SKM-1 (cell line): ENCODE results near the gene CHRNA7.
"Not testable (repeated sequence)": the region's sequence is repeated elsewhere in the genome, so short reads cannot be mapped to it uniquely, and the experiment has no call there.

Experiments
- DNase-seq: peaks from one replicate; lab custom pipeline; 2025; ENCODE audit not compliant: unreplicated experiment; lab: John Stamatoyannopoulos, UW

Gene CHRNA7

GRCh38 chr15:32166270-32166669, 136.0 kb downstream of the CHRNA7 start:
- not testable (repeated sequence) for DNase-seq

GRCh38 chr15:32167913-32168312, 137.6 kb downstream of the CHRNA7 start:
- DNase-seq: not testable (repeated sequence)

DNA sequence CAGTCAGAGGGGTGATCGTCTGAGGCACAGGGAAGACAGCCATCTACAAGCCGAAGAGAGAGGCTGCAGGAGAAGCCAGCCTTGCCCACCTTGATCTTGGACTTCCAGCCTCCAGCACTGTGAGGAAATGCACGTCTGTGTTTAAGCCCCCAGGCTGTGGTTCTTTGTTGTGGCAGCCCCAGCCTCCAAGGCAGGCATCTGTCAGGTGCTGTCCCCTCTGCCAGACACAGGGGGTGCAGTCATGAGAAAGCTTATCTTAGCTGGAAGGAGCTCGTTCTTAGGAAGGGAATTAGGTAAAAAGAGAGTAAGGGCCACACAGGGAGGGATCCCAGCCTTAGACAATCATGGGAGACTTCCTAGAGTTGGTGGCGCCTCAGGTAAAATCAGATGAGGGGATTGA, 150.3 kb downstream of the CHRNA7 start:
- not testable (repeated sequence) for DNase-seq

DNA sequence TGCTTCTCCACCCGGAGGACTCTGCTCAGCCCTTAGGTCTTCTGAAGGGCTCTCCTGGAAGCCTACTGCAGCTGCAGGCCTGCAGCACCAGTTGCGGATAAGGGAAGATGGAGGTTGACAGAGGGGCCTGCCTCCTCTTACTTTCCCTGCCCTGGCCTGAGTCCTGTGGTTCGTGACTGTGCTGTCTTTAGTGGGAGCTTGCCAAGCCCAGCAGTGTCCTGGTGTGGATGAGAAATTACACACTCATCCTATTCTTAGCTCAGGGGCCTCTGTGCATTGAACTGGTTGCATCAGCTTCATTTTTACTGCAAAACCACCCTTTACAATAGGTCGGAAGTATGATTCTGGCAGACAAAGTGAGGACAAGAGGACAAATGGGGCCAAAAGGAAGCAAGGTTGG, 163.5 kb downstream of the CHRNA7 start:
- not testable (repeated sequence) for DNase-seq

DNA sequence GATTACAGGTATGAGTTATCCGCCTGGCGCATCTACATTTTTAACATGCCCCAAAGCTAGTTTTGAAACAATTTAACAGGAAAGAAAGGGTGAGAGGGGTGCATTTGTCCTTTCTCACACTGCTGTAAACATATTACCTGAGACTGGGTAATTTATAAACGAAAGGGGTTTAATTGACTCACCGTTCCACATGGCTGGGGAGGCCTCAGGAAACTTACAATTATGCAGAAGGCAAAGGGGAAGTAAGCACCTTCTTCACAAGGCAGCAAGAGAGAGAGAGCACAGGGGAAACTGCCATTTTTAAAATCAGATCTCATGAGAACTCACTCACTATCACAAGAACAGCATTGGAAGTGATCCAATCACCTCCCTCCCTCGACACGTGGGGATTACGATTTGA, 165.9 kb downstream of the CHRNA7 start:
- DNase-seq: not testable (repeated sequence)

- DNase-seq: not testable (repeated sequence)
Measured at GRCh38 chr15:32198938-32199337, 168.6 kb downstream of the CHRNA7 start.

DNA sequence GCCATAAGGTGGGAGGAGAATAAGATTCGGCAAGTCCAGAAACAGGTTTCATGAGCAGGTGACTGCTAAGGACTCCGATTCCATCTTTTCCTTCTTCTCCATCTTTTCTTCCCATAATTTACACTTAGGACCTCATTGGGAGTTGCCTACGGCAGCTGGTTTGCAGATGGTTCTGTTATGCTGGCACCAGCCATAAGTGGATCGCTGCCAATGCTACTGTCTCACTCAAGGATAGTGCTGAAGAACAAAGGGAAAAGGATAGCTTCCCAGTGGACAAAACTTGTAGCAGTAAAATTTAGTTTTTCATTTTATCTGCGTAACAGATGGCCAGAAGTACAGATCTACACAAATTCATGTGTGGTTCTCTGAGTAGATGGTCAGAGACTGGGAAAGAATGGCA, 178.8 kb downstream of the CHRNA7 start:
- not testable (repeated sequence) for DNase-seq

GRCh38 chr15:32218666-32219065, 188.4 kb downstream of the CHRNA7 start:
- DNase-seq: no peak
